Breast epithelium (tissue), 4 donors: ENCODE measurements around the gene STK35. TPM values are rescaled to one million over a fixed set of nuclear protein-coding genes. Genes with fewer than 3 reads are reported as not detected.
"Not testable (repeated sequence)": the region's sequence is repeated elsewhere in the genome, so short reads cannot be mapped to it uniquely, and the experiment has no call there.

ENCODE experiments used
- DNase-seq, 2 donors: peaks; one replicate each; pipeline ENCODE4 v3.0.0-alpha.2; 2019; ENCODE audit warnings: low spot score in 2 of 2
- H3K27ac ChIP-seq, 2 donors: fragments of 200-600 bp; sonication (generic) in 1 of 2; one replicate each; pipeline ENCODE4 v1.5.1; 2016 to 2019; ENCODE audit warnings: mild to moderate bottlenecking in 1 of 2
- H3K27me3 ChIP-seq, 2 donors: fragments of 200-600 bp; sonication (generic) in 1 of 2; one replicate each; pipeline versions ENCODE4 v1.5.1 to v1.6.0; 2017 to 2019; ENCODE audit warnings: control low read depth in 1 of 2, mild to moderate bottlenecking in 1 of 2
- H3K36me3 ChIP-seq: fragments of 200-600 bp; one replicate; pipeline ENCODE4 v1.5.1; 2019
- H3K4me1 ChIP-seq, 2 donors: fragments of 200-600 bp; sonication (generic); one replicate each; pipeline ENCODE4 v1.5.1; 2016 to 2019; ENCODE audit warnings: control low read depth in 1 of 2
- H3K4me3 ChIP-seq, 3 donors: fragments of 200-600 bp; sonication (generic); 1 replicate in 2 of 3; 2 replicates in 1 of 3; pipeline ENCODE4 v1.5.1; 2016 to 2019; ENCODE audit warnings: mild to moderate bottlenecking in 3 of 3, moderate library complexity in 2 of 3
- H3K9me3 ChIP-seq, 2 donors: fragments of 200-600 bp; sonication (generic) in 1 of 2; one replicate each; pipeline ENCODE4 v1.5.1; 2016 to 2019; ENCODE audit warnings: control low read depth in 1 of 2
- POLR2A ChIP-seq: fragments of 450-650 bp; IDR thresholded peaks from one replicate; pipeline ENCODE4 v1.6.1; 2016; ENCODE audit warnings: antibody characterized with exemption, mild to moderate bottlenecking, moderate library complexity
- POLR2AphosphoS5 ChIP-seq, 3 donors: sonication (generic); formaldehyde crosslinking; IDR thresholded peaks; one replicate each; pipeline ENCODE4 v1.6.1; 2017; ENCODE audit warnings: antibody characterized with exemption in 3 of 3
- intact Hi-C: fragments of 100-400 bp; cut with DNase I; formaldehyde crosslinking; loops from one replicate; pipeline ENCODE4 v1.15.1; 2023; ENCODE audit warnings: low total_unique reads
- total RNA-seq, 3 donors: library from RNA; depleted of rRNA; stranded (reverse); fragments of >200 nt; gene quantifications; one replicate each; pipeline ENCODE4 v1.1.0, GENCODE V29; 2016
- TF ChIP-seq, protein P1 (sequence below), 3 donors: fragments of 450-650 bp; IDR thresholded peaks; one replicate each; pipeline ENCODE4 v1.5.1; 2016 to 2017; ENCODE audit warnings: antibody characterized with exemption in 3 of 3, mild to moderate bottlenecking in 3 of 3, moderate library complexity in 3 of 3

Gene STK35
- total RNA-seq, 3 donors from 2014 or later, result 15.2 to 26.3 (median 16.7) TPM

DNA sequence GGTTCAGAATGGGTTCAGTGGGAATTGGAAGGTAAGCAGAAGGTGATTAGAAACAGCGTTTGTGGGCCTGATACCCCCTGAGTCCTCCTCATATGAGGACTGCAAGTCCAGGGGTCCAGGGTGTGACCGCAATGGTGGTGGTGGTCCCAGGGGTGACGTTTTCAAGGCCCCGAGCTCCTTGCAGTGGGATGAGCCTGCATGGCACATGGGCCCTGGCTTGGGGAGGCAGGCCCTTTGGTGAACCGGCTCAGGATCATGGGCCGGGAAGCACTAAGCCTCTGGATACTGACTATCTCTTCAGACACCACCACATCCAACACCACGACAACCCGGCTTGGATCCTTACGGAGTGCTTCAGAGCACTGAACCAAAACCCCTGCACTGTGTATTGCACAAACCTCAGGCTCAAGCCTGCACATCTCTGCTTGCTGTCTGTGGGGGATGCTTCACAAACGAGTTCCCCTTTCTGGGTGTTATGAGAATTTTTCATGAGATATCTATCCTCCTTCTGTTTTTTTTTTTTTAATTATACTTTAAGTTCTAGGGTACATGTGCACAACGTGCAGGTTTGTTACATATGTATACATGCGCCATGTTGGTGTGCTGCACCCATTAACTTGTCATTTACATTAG lies 67.9 kb downstream of the STK35 start:
- no peaks in the 10 kb centered on the region for H3K9me3 ChIP-seq
- intact Hi-C loops, result no loop called here
- no peaks in the 10 kb centered on the region for H3K27me3 ChIP-seq
- no peak overlapping the region for H3K4me3 ChIP-seq
- H3K36me3 ChIP-seq, result no peaks in the 10 kb centered on the region
- H3K27ac ChIP-seq, result no peak overlapping the region
- no peak for TF ChIP-seq POLR2AphosphoS5 (IDR thresholded peaks at IDR 0.05)
- no peak for TF ChIP-seq POLR2A
- TF ChIP-seq, protein P1, sequence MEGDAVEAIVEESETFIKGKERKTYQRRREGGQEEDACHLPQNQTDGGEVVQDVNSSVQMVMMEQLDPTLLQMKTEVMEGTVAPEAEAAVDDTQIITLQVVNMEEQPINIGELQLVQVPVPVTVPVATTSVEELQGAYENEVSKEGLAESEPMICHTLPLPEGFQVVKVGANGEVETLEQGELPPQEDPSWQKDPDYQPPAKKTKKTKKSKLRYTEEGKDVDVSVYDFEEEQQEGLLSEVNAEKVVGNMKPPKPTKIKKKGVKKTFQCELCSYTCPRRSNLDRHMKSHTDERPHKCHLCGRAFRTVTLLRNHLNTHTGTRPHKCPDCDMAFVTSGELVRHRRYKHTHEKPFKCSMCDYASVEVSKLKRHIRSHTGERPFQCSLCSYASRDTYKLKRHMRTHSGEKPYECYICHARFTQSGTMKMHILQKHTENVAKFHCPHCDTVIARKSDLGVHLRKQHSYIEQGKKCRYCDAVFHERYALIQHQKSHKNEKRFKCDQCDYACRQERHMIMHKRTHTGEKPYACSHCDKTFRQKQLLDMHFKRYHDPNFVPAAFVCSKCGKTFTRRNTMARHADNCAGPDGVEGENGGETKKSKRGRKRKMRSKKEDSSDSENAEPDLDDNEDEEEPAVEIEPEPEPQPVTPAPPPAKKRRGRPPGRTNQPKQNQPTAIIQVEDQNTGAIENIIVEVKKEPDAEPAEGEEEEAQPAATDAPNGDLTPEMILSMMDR (IDR thresholded peaks at IDR 0.05), result no peak
- no peaks in the 10 kb centered on the region for H3K4me1 ChIP-seq
- no peak for DNase-seq

DNA sequence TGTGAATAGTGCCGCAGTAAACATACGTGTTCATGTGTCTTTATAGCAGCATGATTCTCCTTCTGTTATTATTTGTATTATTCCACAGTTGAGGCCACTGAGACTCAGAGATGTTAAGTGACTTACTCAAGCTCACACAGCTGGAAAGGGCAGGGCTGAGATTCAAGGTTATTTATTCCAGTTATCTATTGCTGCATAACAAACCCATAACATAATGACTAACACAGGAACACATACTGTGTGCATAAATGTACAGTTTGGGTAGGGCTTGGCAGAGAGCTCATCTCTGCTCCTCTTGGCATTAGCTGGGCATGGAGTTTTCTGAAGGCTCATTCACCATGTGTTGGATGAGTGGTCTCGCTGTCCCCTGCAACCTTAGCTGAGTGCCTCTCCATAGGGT lies 68.8 kb downstream of the STK35 start:
- H3K27me3 ChIP-seq, result no peaks in the 10 kb centered on the region
- intact Hi-C loops, result no loop called here

DNA sequence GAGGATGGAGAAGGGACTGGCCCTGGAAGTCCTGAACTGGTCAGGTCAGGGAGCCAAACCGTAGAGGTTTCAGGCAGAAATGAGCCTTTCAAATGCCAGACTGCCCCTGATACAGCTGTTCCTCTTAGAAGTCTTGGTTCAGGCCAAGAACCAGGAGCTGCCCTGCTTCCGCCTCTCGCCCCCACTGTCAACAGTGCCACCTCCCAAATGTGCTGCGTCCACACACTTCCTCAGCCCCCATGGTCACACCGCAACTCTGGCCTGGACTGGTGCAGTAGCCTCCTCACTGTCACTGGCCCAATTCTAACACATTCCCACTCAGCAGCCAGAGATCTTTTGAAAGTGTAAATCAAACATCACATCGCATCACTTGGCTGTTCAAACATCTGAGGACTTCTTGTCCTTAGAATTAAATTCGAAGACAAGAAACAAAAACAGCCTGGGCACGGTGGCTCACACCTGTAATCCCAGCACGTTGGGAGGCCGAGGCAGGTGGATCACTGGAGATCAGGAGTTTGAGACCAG lies 69.7 kb downstream of the STK35 start:
- Histone ChIP-seq H3K4me3 (no peak overlapping the region), H3K36me3 (no peaks in the 10 kb centered on the region), H3K9me3 (no peaks in the 10 kb centered on the region), H3K27ac (no peak overlapping the region), H3K27me3 (no peaks in the 10 kb centered on the region), H3K4me1 (no peaks in the 10 kb centered on the region)
- no peak for DNase-seq
- no peak for TF ChIP-seq POLR2A
- TF ChIP-seq, protein P1 (IDR thresholded peaks at IDR 0.05), result no peak
- TF ChIP-seq POLR2AphosphoS5 (IDR thresholded peaks at IDR 0.05), result no peak
- intact Hi-C loops, result no loop called here

More for the DNA sequence above, 68.8 kb downstream of the STK35 start:
- Histone ChIP-seq H3K9me3 (no peaks in the 10 kb centered on the region), H3K4me3 (no peak overlapping the region), H3K36me3 (no peaks in the 10 kb centered on the region), H3K4me1 (no peaks in the 10 kb centered on the region), H3K27ac (no peak overlapping the region)
- no peak for DNase-seq
- TF ChIP-seq POLR2A (no peak), POLR2AphosphoS5 (IDR thresholded peaks at IDR 0.05) (no peak)
- TF ChIP-seq, protein P1 (IDR thresholded peaks at IDR 0.05), result no peak

DNA sequence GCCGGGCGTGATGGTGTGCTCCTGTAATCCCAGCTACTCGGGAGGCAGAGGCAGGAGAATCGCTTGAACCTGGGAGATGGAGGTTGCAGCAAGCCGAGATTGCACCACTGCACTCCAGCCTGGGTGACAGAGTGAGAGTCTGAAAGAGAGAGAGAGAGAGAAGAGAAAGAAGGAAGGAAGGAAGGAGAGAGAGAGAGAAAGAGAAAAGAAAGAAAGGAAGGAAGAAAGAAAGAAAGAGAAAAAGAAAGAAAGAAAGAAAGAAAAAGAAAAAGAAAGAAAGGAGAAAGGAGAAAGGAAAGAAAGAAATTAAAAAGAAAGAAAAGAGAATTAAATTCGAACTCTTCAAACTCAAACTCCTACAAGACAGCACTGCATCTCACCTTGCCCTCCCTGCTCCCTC lies 70.2 kb downstream of the STK35 start:
- DNase-seq, H3K9me3 ChIP-seq, intact Hi-C loops, H3K4me3 ChIP-seq, H3K27me3 ChIP-seq, H3K4me1 ChIP-seq, H3K27ac ChIP-seq, H3K36me3 ChIP-seq: not testable (repeated sequence)

DNA sequence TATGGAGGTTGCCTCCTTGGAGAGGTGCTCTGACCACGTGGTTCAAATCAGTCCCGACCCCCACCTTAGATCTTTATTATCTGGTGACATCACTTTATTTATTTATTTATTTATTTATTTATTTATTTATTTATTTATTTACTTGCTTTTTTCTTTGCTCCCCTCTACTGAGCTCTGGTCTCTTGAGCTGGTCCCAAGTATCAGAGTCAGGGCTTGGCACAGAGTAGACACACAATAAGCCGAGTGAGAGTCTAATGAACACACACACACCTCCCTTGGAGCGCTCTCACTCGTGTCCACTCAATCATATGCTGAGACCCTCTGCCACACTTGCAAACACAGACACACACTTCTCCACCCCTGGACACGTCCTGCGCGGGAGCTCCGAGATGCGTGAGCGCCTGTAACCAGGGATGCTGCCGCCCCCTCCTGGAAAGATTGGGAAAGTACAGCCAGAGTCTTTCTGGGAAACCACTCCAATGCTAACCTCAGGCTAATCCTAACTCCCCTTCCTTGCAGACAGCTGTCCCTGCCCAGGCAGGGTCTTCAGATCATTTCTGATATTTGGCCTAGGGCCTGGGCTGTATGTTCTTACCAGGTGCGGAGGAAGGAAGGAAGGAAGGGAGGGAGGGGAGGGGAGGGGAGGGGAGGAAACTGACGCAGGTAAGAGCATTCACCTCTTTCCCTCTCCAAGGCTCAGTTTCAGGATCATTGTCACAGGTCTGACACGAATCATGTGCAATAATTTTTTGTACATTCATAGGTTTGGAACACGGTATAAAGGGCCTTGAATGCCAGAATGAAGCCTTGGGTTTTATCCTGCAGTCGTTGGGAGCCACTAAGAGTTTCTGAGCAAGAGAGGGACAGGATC lies 70.9 kb downstream of the STK35 start:
- Histone ChIP-seq H3K27ac (no peak overlapping the region), H3K27me3 (no peaks in the 10 kb centered on the region), H3K36me3 (no peaks in the 10 kb centered on the region), H3K4me1 (no peaks in the 10 kb centered on the region), H3K9me3 (no peaks in the 10 kb centered on the region), H3K4me3 (no peak overlapping the region)
- DNase-seq, result peak; percentile 60 to 73
- no peak for TF ChIP-seq POLR2A
- peak in 1 of 3 donors; percentile 36 for TF ChIP-seq POLR2AphosphoS5 (IDR thresholded peaks at IDR 0.05)
- TF ChIP-seq, protein P1 (IDR thresholded peaks at IDR 0.05), result peak; percentile 83 to 93 (median 89)
- intact Hi-C loops, result no loop called here
